HG03378 (cell line): Measurements from ENCODE around the gene SDK1.
"Not testable (repeated sequence)": the region's sequence is repeated elsewhere in the genome, so short reads cannot be mapped to it uniquely, and the experiment has no call there.

Experiments
- ATAC-seq: cut with Tn5 transposase; IDR thresholded peaks from one replicate; pipeline ENCODE4 v1.9.1; 2021; ENCODE audit warnings: mild to moderate bottlenecking, moderate library complexity; ENCODE audit not compliant: unreplicated experiment

SDK1 gene

DNA sequence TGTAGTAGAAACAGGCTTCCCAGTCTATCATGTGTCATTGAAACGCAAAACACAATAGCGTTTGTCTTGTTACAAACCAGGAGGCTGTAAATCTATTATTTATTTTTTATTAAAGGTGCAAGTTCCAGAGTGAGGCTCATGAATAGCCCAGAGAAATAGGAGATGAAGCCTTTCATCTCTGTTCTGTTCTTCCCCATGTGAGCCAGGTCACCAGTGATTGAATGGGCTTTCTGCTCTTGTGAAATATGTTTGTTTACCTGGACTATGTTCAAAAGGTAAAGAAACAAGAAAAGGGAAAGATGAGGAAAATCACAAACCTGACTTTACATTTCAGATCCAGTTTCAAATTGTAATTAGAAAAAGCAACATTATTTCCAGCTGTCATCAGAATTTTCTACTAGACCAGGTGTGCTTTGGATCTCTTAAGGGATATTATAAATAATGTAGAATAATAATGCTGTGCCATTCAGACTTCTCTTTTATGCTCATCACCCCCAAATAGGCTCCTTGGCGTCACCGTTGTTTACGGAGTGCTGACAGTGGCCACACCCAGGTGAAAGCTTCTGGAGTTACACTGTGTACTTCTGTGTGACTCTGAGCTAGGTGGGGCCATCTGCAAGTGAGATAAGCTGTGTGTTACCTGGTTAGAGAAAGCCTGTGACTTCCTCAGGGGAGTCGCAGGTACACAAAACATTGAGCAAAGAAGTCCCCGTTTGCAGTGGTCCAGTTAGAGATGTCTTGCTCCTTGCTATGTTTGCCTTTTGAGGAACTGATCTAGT lies 274.9 kb downstream of the SDK1 start:
- ATAC-seq = no peak

DNA sequence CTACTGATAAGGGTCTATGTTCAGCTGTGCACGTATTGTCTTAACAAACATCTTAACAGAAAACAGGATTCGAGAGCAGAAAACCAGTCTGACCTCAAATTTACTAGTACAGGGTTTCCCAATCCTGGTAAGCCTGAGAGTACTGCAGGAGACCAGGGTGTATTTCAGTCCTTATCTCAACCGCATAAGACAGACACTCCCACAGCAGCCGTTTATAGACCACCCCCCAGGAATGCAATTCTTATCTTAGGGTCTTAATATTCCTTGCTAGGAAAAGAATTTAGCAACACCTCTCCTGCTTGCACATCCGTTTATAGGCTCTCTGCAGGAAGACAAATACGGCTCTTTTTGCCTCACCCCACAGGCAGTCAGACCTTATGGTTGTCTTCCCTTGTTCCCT lies 277.3 kb downstream of the SDK1 start:
- ATAC-seq = no peak

DNA sequence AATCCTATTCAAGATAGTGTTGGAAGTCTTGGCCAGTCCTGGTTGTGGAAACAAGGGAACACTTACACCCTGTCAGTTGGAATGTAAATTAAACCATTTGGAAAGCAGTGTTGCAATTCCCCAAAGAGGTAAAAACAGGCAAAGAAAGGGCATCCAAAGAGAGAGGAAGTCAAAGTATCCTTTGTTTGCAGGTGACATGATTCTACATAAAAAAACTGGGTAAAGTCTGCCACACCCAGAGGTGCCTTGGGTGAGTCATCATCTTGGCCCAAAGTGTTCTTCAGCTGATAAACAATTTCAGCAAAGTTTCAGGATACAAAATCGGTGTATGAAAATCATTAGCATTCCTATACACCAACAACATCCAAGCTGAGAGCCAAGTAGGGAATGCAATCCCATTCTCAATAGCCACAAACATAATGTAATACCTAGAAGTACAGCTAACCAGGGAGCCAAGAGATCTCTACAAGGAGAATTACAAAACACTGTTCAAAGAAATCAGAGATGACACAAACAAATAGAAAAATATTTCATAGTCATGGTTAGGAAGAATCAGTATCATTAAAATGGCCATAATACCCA lies 278.7 kb downstream of the SDK1 start:
- no peak for ATAC-seq

DNA sequence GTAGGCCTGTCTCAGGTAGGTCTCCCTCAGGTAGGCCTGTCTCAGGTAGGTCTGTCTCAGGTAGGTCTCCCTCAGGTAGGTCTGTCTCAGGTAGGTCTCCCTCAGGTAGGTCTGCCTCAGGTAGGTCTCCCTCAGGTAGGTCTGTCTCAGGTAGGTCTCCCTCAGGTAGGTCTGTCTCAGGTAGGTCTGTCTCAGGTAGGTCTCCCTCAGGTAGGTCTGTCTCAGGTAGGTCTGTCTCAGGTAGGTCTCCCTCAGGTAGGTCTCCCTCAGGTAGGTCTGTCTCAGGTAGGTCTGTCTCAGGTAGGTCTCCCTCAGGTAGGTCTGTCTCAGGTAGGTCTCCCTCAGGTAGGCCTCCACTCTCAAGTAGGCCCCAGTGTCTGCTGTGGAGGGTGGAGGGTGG lies 281.1 kb downstream of the SDK1 start:
- ATAC-seq = not testable (repeated sequence)

DNA sequence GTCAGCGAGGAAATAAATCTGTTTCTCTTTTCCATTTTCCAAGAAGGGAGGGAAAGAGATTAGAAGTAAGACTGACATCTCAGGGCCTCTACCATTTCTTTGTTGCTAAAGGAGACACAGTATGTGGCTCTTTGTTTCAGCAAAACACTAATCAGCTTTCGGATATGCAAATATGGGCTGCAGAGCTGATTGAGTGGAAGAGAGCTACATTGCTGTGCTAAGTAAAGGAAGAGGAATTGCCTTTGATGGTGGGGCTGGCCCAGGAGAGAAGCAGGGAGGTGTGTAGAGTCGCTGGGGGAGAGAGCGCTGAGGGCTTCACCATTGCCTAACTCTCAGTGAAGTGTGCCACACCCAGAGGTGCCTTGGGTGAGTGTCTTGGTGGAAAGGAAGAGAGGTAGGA lies 284.8 kb downstream of the SDK1 start:
- no peak for ATAC-seq

DNA sequence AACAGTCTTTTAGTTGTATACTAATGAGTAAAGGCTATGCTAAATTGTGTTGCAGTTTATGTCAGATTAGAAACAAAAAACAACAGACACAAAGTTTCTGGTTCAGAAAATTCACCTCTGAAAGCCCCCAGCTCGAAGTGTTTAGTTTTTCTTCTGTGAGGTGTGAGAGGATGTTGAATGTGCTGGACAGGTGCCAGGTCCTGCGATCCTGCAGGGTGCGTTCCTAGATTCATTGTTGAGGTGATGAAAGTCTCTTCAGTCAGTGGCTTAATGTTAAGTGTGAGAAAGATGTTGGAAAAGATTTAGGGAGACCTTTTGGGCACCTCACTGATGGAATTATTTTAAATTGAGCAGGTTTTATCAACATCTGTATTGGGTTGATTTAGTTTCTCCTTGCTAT lies 287.3 kb downstream of the SDK1 start:
- ATAC-seq = no peak

DNA sequence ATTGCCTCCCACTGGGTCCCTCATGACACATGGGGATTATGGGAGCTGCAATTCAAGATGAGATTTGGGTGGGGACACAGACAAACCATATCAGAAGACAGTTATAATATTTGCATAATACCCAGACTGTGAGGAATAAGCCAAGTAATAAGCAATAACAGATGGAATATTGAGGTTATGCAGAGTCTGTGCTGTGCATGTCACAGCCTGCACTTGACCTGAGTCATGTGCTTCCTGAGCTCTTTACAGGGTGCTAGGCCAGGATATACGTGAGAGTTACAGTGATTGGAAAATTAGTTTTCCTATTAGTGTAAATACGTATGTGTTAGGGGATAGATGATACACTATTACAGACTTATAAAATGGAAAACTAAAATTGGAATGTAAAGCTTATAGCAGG lies 288.7 kb downstream of the SDK1 start:
- ATAC-seq = no peak

DNA sequence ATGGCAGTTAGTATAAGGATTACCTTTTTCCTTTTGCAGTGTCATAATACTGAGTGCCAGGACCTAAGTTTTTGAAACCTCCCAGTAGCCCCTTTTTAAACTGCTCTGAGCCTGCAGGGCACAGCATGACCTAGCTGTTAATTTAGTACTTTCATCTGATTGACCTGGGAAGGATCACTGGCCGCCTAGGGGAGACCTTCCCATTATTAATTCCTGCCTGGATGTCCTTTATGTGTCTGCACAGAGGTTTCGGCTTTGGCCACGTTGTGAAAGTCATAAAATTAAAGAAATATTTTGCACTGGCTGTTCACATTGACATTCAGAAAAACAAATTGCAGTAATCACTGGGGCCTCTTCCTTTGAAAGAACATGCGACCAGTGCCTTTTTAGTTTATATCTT lies 290.2 kb downstream of the SDK1 start:
- no peak for ATAC-seq

DNA sequence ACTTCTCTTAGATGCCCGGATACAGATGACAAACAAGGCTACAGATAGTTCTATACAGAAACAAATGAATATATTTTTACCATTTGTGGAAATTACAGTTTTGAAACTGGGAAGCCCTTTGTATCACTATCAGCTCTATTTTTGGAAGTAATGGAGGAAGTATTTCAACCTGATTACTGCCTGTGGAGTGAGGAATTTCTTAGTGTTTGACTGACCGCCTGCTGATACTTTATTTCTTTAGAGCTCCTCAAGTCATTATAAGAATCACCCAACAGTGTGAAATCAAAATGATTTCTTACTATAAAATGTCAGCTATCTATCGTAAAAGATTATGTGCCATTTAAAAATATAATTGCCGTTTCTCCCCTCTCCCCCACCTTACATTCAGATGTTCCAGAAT lies 290.9 kb downstream of the SDK1 start:
- no peak for ATAC-seq

DNA sequence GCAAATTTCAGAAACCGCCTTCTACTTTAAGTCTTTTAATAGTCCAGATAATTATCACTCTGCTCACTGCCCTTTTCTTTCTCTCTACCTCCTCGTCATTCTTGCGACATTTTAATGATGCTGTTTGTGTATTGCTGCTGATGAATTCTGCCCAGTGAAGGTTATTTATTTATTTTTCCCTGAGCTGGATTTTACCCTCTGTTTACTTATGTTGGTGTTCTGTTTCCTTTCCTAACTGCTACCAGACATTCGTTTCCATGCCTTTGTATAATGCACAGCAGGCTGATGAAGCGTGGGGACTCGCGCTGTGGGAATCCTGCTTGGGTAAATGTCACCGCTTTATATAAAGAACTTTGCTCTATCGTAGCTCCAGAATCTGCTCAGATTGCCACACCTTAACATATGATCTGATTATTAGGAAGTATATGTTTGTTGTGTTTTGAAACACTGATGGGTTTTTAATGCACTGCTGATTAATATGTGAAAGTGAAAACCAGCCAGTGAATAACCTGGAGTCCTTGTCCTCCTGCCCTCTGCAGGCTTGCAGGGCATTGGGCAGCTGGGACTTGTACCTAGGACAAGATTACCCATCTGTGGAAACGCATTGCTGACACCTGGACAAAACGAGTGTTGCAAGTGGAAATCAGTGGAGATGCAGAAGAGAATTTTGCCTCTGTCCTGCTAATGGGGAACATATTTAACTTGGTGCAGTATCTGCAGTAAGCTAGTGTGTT lies 291.5 kb downstream of the SDK1 start:
- ATAC-seq = no peak

DNA sequence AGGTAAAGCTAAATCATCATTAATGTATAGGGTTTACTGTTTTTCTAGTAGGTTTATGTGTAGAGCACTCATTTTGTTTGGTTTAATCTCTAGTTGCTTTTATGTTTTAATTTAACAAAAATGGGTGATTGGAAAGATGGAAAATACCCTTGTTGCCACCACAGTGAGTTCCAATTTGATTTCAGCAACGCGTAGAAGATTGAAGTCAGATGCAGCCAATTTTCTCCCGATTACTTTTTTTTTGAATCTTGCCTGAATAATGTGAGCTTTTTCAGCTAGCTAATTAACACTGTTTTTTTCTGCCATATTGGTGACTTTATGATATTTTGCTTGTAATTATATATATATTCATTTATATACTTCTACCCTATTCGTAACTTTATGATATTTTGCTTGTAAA lies 293.8 kb downstream of the SDK1 start:
- no peak for ATAC-seq

DNA sequence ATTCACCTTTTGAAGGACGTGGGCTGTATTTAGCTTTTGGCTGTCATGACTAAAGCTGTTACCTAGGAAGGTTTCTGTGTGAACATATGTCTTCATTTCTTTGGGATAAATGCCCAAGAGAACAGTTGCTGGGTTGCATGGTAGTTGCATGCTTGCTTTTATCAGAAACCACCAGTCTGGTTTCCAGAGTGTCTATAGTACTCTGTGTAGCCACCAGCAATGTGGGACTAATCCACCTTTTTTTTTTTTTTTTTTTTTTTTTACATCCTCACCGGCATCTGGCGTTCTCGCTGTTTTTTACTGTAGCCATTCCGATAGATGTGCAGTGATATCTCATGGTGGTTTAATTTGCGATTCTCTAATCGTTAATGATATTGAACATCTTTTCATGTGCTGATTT lies 297.8 kb downstream of the SDK1 start:
- ATAC-seq = no peak

DNA sequence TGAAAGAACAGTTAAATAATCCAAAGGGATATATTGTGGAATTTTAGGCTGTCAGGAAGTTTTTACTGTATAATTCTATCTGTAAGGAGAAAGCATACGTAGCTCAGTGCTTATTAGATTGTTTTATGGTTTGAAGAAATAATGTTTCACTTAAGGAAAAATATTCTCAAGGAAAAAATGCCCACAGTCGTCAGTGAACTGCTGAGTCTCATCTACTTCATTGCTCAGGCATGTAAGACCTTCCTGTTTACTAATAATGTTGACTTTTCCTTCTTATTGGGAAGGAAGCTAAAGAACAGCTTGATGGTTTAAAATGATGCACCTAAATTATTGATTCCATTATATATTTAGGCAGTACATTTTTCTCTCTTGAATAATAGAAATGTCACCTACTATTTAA lies 304.2 kb downstream of the SDK1 start:
- ATAC-seq = no peak

DNA sequence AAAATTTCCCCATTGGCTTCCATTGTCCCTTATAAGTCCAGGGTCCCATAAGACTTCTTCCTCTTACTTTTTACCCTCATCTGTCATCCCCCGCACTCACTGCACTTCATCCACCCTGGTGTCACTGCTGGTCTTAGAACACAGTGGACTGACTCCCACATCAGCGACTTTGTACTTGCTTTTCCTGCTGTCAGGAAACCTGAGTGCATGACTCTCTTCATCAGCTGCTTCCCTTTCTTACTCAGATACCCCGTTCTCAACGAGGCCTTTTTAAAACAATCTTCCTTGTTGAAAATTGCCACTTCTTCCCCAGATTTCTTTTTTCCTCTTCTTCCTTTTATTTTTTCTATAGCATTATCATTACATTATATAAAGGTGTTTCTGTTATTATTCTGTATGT lies 305.4 kb downstream of the SDK1 start:
- no peak for ATAC-seq

DNA sequence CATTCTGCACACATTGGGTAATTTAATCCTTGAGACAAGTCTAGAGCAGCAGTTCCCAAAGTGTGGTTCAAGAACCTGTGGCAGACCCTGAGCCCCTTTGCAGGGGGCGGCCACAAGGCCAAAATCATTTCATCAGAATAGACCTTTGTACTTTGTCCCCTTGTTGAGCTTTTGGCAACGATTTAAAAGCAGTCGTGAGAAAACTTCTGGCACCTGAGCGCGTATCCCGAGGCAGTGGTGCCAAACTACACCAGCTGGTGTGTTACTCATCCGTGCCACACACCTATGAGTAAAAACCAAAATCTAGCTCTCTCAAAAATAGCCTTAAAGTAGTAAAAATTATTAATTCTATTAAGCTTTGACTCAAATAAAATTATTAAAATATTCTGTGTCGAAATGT lies 306.8 kb downstream of the SDK1 start:
- ATAC-seq = no peak

DNA sequence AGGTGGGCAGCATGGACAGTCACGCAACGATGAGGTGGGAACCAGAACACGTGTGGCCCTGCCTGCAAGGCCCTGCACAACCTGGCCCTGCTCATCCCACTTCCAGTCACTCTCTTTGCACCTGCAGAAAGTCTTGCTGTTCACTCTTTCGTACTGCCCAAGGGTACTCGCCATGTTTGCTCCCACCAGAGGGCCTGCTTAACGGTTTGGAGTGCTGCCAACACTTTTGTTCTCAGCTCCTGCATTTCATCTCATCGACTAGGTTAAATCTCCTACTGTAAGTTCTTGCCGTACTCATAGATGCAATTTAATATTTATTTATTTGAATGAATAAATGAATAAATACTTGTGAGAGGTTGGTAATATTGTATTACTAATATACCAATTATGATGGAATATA lies 315.3 kb downstream of the SDK1 start:
- no peak for ATAC-seq

DNA sequence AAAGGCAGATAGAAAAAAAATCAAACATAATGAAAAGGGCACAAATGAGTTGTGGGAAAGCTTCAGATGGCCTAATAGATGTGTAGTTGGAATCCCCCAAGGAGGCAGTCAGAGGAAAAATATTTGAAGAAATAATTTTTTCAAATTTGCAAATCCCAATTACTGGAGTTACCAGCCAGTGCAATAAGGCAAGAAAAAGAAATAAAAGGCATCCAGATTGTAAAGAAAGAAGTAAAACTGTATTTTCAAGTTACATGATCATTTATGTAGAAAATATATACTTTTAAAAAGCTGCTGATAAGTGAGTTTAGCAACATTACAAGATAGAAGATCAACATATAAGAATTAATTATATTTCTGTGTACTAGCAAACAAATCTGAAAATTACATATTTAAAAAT lies 329.0 kb downstream of the SDK1 start:
- no peak for ATAC-seq

DNA sequence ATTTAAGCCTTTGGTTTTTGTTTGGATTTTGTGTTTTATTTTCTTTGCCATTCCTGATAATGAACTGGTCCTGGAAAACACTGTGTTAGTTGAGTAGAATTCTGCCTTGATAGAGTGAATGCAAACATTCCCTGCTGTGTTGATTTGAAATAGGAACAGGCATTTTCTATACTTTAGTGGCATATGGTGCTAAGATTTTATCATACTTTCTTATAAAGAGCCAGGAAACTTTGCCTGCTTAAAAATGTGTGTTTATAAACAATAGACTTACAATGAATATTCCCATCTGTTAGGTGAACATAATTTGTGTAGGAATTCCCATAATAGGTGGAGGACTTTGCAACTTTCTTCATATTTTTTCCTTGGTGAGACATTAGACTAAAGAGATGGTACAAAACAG lies 333.3 kb downstream of the SDK1 start:
- no peak for ATAC-seq

DNA sequence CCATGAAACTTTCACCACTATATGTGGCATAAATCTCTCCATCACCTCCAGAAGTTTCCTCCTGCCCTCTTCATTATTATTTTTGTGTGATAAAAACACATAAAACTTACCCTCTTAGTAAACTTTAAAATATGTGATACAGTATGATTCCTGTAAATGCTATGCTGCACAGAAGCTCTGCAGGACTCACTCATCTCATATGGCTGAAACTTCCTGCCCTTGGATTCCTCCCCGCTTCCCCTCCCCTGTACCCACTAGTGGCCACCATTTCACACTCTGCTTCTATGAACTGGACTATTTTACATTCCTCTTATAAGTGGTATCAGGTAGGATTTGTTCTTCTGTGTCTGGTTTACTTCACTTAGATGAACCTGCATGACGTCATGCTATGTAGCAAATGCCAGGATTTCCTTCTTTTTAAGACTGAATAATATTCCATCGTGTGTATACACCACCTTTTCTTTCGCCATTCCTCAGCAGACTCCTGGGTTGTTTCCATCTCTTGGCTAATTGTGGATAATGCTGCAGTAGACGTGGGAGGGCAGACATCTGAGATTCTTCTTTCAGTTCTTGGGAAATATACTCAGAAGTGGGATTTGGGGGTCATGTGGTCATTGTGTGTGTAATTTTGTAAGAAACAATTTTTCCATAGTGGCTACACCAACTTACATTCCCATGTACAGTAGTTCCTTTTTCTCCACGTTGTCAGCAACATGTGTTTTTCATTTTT lies 335.2 kb downstream of the SDK1 start:
- no peak for ATAC-seq

DNA sequence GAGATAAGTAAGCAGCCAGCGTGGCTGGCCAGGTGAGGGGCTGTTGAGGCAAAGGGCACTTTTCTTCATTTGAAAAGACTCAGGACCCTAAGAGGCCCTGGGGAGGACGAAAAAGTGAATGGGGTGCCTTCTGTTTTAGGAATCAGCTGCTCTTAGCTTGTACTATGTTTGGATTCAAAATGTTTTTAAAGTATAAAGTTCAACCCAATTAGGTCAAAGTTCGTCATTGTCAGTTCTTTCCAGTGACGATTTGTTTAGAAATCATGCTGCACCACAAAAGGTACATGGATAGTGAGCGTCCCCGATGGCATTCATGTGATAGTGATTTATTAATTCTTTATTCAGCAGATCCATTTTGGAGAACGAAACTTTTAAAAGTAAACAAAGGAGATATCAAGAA lies 338.2 kb downstream of the SDK1 start:
- ATAC-seq = no peak

DNA sequence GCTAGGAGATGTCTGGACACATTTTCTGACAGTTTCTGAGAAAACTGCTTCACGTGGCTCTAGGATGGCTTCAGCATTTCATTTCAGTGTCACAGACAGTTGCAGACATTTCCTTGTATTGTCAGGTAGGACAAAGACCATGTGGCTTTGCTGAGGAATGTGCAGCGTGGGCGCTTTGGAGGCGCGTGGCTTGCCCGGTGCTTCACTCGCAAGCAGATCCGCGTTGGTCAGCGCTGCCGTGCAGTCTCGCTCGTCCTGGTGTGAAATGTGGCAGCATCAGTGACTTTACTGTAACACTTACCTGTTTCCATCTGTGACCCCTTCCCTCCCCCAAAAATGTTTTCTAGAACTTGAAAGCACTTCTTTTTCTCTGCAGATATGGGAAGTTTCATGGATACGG lies 340.5 kb downstream of the SDK1 start:
- ATAC-seq = no peak

DNA sequence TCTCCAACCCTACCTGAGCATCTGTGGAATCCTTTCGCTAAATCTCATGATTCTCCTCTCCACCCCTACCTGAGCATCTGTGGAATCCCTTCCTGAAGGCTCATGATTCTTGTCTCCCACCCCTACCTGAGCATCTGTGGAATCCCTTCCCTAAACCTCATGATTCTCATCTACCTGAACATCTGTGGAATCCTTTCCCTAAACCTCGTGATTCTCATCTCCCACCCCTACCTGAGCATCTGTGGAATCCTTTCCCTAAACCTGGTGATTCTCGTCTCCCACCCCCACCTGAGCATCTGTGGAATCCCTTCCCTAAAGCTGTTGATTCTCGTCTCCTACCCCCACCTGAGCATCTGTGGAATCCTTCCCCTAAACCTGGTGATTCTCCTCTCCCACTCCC lies 342.0 kb downstream of the SDK1 start:
- no peak for ATAC-seq
